Natural killer cell (primary cell): Measurements from ENCODE around the gene TRIP4. TPM values are rescaled to one million over a fixed set of nuclear protein-coding genes. Genes with fewer than 3 reads are reported as not detected.

ENCODE experiments used
- ATAC-seq, 3 donors: fragments of 150-1000 bp in 2 of 3; fragments of 200-7000 bp in 1 of 3; cut with Tn5 transposase; 1 replicate in 1 of 3; 2 replicates in 2 of 3; pipeline ENCODE4 v1.10.0; 2021; ENCODE audit warnings: mild to moderate bottlenecking in 2 of 3, moderate library complexity in 2 of 3
- DNase-seq, 2 donors: peaks; one replicate each; pipeline versions ENCODE4 v3.0.0 to v3.0.0-alpha.2; 2013 to 2021; ENCODE audit warnings: mixed read lengths in 1 of 2
- H3K27ac ChIP-seq: one replicate; pipeline ENCODE4 v1.5.1; 2013; ENCODE audit warnings: mild to moderate bottlenecking, low read length
- H3K27me3 ChIP-seq: one replicate; pipeline ENCODE4 v1.6.1; 2013; ENCODE audit warnings: low read length; ENCODE audit not compliant: control insufficient read depth, insufficient read depth
- H3K36me3 ChIP-seq: one replicate; pipeline ENCODE4 v1.6.1; 2013; ENCODE audit warnings: low read length; ENCODE audit not compliant: control insufficient read depth, insufficient read depth
- H3K4me1 ChIP-seq: one replicate; pipeline ENCODE4 v1.6.1; 2013; ENCODE audit warnings: low read length; ENCODE audit not compliant: control insufficient read depth, insufficient read depth
- H3K4me3 ChIP-seq: one replicate; pipeline ENCODE4 v1.5.1; 2013; ENCODE audit warnings: low read length
- H3K9me3 ChIP-seq: one replicate; pipeline ENCODE4 v1.6.1; 2013; ENCODE audit warnings: low read length; ENCODE audit not compliant: control insufficient read depth, insufficient read depth
- H3K27ac Mint-ChIP-seq, 2 donors: one replicate each; pipeline ENCODE4 v1.8.0; 2022; ENCODE audit warnings: mild to moderate bottlenecking in 2 of 2, mixed read lengths in 2 of 2, moderate library complexity in 1 of 2
- H3K27me3 Mint-ChIP-seq, 2 donors: one replicate each; pipeline ENCODE4 v1.8.0; 2022; ENCODE audit warnings: low read depth in 2 of 2, mixed read lengths in 2 of 2
- H3K36me3 Mint-ChIP-seq: one replicate; pipeline ENCODE4 v1.8.0; 2022; ENCODE audit warnings: mixed read lengths
- H3K4me1 Mint-ChIP-seq, 2 donors: one replicate each; pipeline ENCODE4 v1.8.0; 2022; ENCODE audit warnings: mixed read lengths in 2 of 2
- H3K4me3 Mint-ChIP-seq: one replicate; pipeline ENCODE4 v1.8.0; 2022; ENCODE audit warnings: mild to moderate bottlenecking, moderate library complexity, mixed read lengths
- H3K9me3 Mint-ChIP-seq, 2 donors: one replicate each; pipeline ENCODE4 v1.8.0; 2022; ENCODE audit warnings: mixed read lengths in 2 of 2
- WGBS: methylation state at CpG from one replicate; pipeline ENCODE4 v1.1.7; 2013; ENCODE audit warnings: missing lambda C conversion rate; ENCODE audit not compliant: insufficient coverage; 5-methylcytosine and 5-hydroxymethylcytosine counted together
- intact Hi-C: fragments of 100-400 bp; cut with micrococcal nuclease; formaldehyde crosslinking; loops from one replicate; pipeline ENCODE4 v1.14.2; 2022
- total RNA-seq, 4 donors: library from RNA; stranded (reverse); fragments of 120-200 nt in 1 of 4; gene quantifications; one replicate each; pipeline versions ENCODE4 v1.2.3 to v1.2.4, GENCODE V29; 2013 to 2022
- TF ChIP-seq, protein P1 (sequence below): fragments of 200-600 bp; IDR thresholded peaks from one replicate; pipeline ENCODE4 v1.8.0; 2022; ENCODE audit warnings: antibody characterized with exemption

The TRIP4 gene
- total RNA-seq, 3 donors from 2014 or later (not counting 1 experiment from before 2014, with no cell fraction given) = 32.9 to 37.1 (median 33.7) TPM

DNA sequence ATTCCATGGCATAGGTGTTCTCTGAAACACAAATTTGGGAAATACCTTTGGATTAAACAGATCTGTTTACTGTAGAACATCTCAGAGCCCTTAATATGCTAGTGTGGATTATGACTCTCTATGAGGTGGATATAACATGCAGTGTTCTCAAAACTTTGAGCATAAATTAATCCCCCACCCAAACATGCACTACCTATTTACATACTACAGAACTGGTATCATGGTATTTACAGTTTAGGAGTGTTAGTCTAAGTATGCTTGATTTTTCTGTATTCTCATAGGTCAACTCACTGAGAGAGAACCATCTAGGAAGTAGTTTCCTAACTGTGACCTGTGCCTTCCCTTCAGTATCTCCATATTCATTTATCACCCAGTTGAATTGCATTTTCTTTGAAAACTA, 41.8 kb downstream of the TRIP4 start:
- Mint-ChIP-seq H3K36me3 (peaks cover under 1% of the 10 kb centered on the region), H3K27ac (peak overlapping the region; percentile 66 to 87), H3K4me1 (peaks cover 17 to 21% of the 10 kb centered on the region in 2 donors), H3K9me3 (no peaks in the 10 kb centered on the region), H3K4me3 (peak overlapping the region; percentile 72), H3K27me3 (no peaks in the 10 kb centered on the region)
- H3K27me3 ChIP-seq = no peaks in the 10 kb centered on the region
- ATAC-seq (no peak), DNase-seq (no peak)
- intact Hi-C loops = no loop called here
- H3K4me3 ChIP-seq = no peak overlapping the region
- H3K4me1 ChIP-seq = peaks cover 11% of the 10 kb centered on the region
- no peaks in the 10 kb centered on the region for H3K9me3 ChIP-seq
- peaks cover 27% of the 10 kb centered on the region for H3K36me3 ChIP-seq
- TF ChIP-seq, protein P1, sequence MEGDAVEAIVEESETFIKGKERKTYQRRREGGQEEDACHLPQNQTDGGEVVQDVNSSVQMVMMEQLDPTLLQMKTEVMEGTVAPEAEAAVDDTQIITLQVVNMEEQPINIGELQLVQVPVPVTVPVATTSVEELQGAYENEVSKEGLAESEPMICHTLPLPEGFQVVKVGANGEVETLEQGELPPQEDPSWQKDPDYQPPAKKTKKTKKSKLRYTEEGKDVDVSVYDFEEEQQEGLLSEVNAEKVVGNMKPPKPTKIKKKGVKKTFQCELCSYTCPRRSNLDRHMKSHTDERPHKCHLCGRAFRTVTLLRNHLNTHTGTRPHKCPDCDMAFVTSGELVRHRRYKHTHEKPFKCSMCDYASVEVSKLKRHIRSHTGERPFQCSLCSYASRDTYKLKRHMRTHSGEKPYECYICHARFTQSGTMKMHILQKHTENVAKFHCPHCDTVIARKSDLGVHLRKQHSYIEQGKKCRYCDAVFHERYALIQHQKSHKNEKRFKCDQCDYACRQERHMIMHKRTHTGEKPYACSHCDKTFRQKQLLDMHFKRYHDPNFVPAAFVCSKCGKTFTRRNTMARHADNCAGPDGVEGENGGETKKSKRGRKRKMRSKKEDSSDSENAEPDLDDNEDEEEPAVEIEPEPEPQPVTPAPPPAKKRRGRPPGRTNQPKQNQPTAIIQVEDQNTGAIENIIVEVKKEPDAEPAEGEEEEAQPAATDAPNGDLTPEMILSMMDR = no peak
- H3K27ac ChIP-seq = peak overlapping the region; percentile 74

DNA sequence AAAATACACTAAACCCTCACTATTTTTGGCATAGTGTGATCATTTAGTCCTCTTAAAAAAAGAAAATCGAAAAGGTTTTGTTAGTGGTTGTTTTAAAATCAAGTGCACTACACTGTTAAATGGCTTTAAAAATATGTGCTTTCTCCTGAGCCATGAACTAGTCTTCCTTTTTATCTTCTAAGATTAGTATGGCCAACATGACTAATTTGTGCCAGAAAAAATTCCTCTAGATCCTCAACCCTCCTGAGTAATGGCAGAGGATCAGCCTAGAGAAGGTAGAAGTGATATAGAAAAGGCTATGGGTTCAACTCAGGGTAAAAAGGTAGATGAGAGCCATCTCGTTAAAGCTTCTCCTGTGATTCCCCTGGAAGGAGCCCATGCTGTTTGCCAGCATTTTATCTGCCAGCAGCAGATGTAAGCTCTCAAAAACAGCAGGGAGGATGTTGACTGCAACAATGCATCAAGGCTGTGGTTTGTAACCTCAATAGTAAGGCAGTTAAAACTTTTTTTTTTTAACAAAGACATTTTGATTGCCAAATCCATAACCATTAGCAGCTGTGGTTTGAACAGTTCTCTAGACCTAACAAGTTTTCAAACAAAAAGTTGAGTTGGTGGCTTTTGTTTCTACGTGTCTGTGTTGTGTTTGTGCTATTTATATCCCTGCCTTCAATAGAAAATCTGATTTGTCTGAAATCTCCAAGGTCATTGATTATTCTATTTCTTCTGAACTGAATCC, 42.5 kb downstream of the TRIP4 start:
- TF ChIP-seq, protein P1 = no peak
- Mint-ChIP-seq H3K4me1 (peaks cover 17 to 21% of the 10 kb centered on the region in 2 donors), H3K36me3 (no peaks in the 10 kb centered on the region), H3K9me3 (no peaks in the 10 kb centered on the region), H3K27ac (peak overlapping the region; percentile 66 to 87), H3K4me3 (peak overlapping the region; percentile 72), H3K27me3 (no peaks in the 10 kb centered on the region)
- Histone ChIP-seq H3K27me3 (no peaks in the 10 kb centered on the region), H3K9me3 (no peaks in the 10 kb centered on the region), H3K27ac (peak overlapping the region; percentile 74), H3K36me3 (peaks cover 22% of the 10 kb centered on the region), H3K4me3 (no peak overlapping the region), H3K4me1 (peaks cover 11% of the 10 kb centered on the region)
- ATAC-seq (peak; percentile 82 to 94 (median 87)), DNase-seq (peak; percentile 19 to 84)
- 9% methylated on average over 1 of the region's 3 CpGs for WGBS
- intact Hi-C loops = loop anchor here (2.0 to 5.0 kb wide), 4 partner anchors 31 to 299 kb away; partner anchors contain the start of gene ZNF609

DNA sequence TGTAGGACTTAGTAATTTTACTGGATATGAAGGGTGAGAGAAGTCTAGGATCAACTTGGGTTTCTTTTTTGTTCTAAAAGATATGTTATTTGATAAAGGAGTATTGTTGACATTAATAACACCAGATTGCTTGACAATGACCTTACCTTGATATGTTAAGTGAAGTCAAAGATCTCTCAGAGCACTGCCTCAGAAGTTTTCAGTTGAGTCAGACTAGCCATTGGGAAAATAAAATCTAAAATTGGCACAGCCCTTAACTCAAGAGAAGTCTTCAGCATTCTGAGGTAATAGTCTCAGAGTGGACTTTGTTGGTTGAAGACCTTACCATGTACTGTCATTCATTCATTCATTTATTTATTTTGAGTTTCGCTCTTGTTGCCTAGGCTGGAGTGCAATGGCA, 50.3 kb downstream of the TRIP4 start:
- Mint-ChIP-seq H3K4me3 (no peak overlapping the region), H3K9me3 (no peaks in the 10 kb centered on the region), H3K36me3 (no peaks in the 10 kb centered on the region), H3K4me1 (peaks cover 6 to 21% of the 10 kb centered on the region in 2 donors), H3K27me3 (no peaks in the 10 kb centered on the region), H3K27ac (no peak overlapping the region)
- no peak overlapping the region for H3K27ac ChIP-seq
- no peaks in the 10 kb centered on the region for H3K9me3 ChIP-seq
- TF ChIP-seq, protein P1 = no peak
- H3K4me3 ChIP-seq = no peak overlapping the region
- ATAC-seq = no peak
- H3K4me1 ChIP-seq = no peaks in the 10 kb centered on the region
- WGBS = 100% methylated on average over 1 of the region's 1 CpG
- no peaks in the 10 kb centered on the region for H3K27me3 ChIP-seq
- H3K36me3 ChIP-seq = peaks cover 2% of the 10 kb centered on the region
- intact Hi-C loops = no loop called here
- DNase-seq = no peak
